Stimulated activated CD8-positive, alpha-beta memory T cell treated with anti-CD3 and anti-CD28 coated beads, Interleukin-7, amount 100 ng/mL, for 4 hours (primary cell): Measurements from ENCODE around the gene PLOD2.

Experiments used
- DNase-seq, 2 donors: peaks; one replicate each; pipeline ENCODE4 v3.0.0-alpha.2; 2020; ENCODE audit warnings: low read depth in 2 of 2

Gene PLOD2

DNA sequence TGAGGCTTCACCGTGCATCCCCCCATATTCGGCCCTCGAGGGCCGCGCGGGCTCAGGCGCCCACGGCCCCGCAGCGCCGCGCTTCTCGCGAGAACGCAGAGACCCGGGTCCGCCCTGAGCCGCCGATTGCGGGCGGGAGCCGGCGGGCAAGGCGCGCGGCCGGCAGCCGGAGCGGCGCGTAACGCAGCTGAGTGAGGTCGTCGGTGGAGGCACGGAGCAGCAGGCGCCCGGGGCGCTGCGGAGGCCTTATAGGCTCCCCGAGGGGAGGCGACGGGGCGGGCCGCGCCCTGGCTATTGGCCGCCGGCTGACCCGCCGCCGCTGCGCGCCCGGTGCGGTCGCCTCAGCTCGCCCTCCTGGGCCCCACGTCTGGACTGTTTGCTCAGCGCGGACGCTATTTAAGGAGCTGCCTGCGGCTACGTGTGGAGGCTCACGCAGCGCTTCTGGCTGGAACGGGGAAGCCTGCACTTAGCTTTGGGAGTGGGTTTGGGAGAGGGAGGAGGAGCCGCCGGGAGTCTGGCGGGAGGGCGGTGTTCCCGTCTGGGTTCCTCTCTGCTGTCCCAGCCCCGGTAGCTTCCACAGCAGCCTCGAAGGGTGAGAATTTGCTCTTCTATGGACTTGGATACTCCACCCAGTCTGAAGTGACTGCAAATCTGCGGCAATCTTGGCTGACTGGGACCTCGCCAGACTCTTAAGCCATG, at the start of gene PLOD2:
Gene PLOD2 (minus strand): TSS at position 221 of the 699 bp plus-strand sequence. CDS start 195 bp downstream, at position 26.
- no peak for DNase-seq

DNA sequence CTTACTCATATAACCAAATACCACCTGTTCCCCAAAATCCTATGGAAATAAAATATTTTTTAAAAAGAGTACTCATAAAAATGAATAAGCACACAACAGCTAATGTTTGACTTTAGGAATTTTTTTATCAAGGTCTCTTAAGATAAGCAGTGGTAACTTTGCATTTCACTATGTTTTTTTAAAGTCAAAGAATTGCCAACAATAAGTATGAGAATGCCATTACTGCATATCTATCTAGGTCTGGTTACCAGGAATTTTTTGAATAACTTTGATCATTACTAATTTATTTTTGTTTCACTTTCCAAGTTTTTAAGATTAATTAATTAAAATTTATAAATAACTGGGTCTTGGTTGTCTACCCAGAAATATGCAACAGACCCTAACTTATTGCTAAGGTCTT, 48.4 kb upstream of the PLOD2 start:
- DNase-seq: no peak

DNA sequence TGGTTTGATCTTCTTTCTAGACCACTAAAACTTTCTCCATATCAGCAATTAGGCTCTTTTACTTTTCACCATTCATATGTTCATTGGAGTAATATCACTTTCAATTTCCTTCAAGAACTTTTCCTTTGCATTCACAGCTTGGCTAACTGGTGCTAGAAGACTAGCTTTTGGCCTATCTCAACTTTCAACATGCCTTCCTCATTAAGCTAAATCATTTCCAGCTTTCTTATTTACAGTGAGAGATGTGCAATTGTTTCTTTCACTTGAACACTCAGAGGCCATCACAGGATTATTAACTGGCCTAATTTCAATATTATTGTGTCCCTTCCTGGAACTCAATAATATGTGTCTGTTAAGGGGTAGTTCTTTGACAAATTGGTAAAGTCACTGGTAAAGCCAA, 42.8 kb upstream of the PLOD2 start:
- DNase-seq: no peak

DNA sequence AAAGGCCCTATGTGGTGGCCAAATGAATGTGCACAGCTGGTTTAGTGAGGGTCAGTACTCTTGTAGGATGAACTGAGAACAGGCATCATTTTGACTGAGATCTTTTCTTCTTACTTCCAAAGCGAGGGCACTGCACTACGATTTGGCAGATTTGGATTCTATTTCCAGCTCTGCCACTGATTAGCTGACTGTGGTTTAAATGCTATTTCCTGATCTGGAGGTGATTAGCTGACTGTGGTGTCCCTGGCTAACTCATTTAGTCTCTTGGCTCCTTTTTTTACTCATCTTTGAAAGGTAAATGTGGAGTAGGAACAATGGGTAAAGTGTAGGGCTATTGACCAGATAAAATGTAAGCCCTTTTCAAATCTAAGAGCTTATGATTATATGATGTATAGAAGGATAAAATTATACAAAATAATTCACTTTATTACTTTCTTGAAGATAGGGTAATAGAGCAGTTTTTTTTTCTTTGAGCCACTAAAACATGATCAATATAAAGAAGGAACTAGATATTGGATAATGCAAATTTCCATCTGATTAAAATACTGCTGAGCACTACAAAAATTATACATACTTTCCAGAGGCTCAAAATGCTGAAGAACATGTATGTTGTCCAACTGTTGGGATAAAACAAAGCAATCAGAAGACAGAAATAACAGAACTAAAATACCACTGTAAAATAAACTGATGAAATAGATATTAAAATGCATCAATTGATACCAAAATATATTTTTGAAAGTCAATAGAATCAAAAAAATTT, 39.7 kb upstream of the PLOD2 start:
- no peak for DNase-seq

GRCh38 chr3:146199762-146200161, 38.8 kb upstream of the PLOD2 start:
- no peak for DNase-seq

DNA sequence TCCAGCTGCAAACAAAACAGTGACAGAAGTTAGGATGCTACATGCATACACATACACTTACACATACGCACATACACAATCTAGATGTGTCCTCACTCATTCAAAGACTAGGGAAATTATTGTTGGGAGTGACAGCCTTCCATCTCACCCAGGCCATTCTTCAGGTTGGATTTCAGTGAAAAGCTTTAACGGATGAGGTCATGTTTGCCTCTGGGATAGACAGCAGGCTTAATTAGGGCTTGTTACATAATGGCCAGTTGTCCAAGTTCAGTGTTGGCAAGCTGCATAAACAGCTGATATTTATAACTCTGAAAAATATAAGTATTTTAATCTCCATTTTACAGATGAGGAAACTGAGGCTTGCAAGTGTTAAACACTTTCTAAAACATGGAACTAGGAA, 35.8 kb upstream of the PLOD2 start:
- DNase-seq: no peak

DNA sequence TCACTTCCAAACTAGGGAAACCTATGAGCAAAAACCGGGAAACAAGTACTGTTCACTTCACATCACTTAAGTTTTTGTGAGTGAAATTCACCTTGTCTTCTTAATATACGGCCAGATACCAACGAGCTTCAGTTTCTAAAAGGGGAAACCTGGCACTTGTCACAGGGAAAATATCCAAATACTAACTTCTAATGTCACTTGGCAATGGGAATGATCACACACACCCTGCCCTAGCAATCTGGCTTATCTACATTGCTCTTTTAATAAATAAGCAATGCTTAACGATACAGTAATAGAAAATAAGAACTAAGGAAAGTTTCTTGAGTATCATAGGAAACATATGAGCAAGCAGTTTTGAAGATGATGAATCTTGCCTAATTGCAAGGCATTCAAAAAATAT, 34.6 kb upstream of the PLOD2 start:
- no peak for DNase-seq

- DNase-seq: no peak
Measured at GRCh38 chr3:146195030-146195429, 34.0 kb upstream of the PLOD2 start.

DNA sequence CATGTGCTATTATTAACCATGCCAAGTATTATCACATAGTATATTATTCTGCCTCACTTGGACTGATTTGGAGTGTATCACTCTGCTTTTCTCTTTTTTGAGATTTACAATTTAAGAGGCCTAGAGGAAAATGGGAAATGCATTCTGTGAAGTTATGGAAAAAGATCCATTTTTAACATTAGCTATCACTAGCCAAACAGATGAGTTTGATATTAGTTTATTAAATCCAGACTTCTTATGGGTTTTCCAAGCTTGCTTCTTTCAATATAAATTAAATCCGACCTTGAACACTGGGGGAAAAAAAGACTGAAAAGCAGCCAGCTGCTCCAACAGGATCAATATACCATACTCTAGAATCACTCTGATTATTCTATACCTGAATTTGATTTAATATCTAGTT, 30.1 kb upstream of the PLOD2 start:
- DNase-seq: no peak

DNA sequence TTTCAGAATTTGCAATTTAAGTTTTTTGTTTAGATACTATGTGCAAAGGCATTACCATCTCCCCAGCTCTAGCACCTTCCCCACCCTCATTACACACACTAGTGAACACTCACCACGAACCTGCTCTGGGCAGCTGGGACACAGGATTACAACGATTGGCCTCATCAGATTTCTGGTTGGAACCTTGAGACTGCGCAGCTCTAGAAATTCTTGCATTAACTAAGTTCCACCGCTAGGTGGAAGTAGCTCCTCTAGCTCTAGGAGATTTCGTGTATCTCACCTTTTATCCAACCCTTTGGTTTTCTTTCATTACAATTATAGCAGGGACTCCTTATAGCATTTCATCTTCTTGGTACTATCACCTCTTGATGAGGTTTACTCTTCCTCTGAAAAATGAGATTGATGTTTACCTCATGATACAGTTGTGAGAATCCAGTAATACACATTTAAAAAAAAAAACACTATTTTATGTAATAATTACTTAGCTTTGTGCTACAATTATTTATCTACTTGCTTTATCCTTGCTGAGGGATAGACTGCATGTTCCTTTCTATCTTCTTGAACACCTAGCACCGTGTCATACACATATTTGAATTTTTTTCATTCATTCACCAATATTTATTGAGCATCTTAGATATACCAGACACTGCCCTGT, 28.7 kb upstream of the PLOD2 start:
- no peak for DNase-seq

GRCh38 chr3:146187334-146187950, 26.5 kb upstream of the PLOD2 start:
- no peak for DNase-seq

DNA sequence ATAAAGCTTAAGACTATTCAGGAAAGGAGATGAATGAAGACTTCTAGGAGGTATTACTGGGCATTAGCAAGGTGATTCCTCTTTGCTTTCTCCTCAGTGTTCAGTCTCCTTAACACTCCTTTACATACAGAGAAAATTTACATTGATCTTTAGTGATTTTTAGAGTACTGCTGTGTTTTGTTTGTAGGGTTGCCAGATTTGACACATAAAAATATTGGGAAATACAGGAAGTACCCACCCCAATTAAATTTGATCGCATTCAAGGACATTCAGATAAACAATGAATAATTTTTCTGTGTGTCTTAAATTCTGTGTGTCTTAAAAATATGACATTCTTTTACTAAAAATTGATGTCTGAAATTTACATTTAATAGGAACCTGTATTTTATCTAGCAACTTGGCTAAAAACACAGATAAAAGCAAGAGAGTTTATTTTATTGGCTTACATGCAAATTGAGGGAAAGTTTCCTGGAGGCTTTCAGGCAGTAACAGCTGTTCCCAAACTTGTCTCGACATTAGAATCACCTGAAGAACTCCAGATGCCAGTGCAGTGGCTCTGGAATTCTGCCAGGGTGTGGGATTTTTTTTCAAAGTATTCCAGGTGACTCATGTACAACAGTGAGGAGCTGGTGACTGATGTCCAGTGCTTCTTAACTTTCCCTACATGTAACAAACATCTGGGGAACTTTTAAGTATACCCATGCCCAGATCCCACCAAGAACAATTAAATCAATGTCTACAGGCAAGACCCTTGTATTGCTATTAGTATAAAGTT, 23.4 kb upstream of the PLOD2 start:
- DNase-seq: no peak

DNA sequence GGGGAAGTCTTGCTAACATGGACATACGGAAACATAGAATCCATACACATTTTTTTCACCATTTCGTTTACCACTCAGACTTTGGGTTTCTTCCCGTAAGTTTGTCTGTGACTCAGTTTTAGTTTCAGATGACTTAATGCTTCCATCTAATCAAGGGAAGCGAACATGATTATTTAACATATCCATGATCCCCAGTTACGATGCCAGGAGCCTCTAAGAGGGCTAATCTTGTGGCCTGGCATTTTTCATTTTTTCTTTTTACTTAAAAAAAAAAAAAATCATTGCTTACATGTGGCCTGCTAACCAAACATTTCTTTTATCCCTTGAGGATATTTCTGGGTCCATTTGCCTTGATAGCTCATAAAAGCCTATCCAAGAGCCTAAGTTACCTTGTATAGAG, 20.2 kb upstream of the PLOD2 start:
- DNase-seq: no peak

- DNase-seq: no peak
Measured at GRCh38 chr3:146180376-146180775, 19.4 kb upstream of the PLOD2 start.

DNA sequence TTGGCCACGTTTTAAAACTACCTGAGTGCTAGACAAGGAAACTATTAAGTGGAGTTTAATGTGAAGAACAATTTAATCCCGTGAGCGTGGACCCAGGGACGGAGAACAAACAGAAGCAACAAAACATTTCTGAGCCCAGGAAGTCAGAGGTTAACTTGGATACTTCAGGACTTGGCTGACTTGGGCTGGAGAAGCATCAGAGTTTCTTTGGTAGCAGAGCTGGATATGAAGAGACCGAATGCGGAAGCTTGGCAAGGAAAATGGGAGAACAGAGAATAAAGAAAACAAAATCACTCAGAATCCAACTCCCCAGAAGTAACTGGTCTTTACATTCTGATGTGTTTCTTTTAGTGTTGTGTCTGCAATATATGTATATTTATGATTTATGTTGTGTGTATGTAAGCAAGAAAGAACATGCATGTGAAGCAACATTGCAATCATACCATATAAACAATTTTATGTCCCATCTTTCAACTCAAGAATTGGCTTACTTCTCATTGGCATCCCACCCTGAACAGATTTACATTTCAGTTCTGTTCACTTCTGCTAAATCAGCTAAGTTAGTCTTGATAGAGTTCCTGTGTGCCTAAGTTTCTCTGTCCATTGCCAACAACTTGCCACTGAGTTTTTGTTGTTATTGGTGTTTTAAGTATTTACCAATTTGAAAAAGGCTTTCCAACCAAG, 17.2 kb upstream of the PLOD2 start:
- DNase-seq: no peak

- DNase-seq: no peak
Measured at GRCh38 chr3:146177519-146177918, 16.5 kb upstream of the PLOD2 start.

GRCh38 chr3:146177072-146177471, 16.1 kb upstream of the PLOD2 start:
- no peak for DNase-seq

- no peak for DNase-seq
Measured at GRCh38 chr3:146172586-146172985, 11.6 kb upstream of the PLOD2 start.

DNA sequence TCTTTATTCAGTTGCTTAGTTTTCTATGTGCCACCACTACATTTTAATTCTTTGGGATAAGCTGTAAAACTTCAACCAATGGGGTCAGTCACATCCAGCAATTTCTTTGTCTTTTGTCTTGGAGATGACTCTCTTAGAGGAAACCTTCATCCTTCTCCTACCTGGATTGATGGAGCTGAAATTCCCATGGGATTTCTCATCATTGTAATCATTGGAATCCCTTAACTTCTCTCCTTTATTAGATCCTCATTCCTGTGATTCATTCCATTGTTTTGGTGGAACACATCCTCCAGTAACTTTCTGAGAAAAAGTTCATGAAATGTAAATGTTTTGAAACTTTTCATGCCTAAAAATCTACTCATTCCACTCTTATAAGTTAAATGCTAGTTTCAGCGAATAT, 9.6 kb upstream of the PLOD2 start:
- no peak for DNase-seq

- no peak for DNase-seq
Measured at GRCh38 chr3:146169891-146170290, 8.9 kb upstream of the PLOD2 start.

DNA sequence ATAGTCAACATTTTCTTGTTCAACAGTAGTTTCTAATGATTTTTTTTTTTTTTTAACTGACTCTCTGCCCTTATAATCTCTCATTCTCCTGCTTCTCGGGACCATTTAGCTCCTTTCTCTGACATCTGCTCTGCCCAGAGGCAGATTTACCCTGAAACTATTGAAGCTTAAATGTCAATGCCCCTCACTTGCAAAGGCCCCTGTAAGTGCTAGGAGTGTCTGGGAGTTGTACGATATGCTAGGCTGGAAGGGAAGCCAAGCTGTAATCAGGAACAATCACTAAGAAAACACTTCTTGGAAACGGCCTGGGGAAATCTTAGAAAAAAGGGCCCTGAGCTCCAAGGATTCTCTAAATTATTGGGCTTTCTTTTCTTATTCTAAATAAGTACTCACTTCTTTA, 5.8 kb upstream of the PLOD2 start:
- DNase-seq: no peak
